CD4-positive, alpha-beta memory T cell (primary cell): Measurements from ENCODE around the gene ZC3H4. TPM values are rescaled to one million over a fixed set of nuclear protein-coding genes. Genes with fewer than 3 reads are reported as not detected.

ENCODE experiments used
- CTCF ChIA-PET: fragments of 350-600 bp; sonication (Branson Sonifier 250); formaldehyde crosslinking; loops from one replicate; lab custom pipeline; 2021; ENCODE audit warnings: inconsistent platforms; ENCODE audit not compliant: partially characterized antibody; lab: Charles Lee
- POLR2A ChIA-PET: fragments of 350-600 bp; sonication (Branson Sonifier 250); formaldehyde crosslinking; loops from one replicate; lab custom pipeline; 2021; ENCODE audit not compliant: partially characterized antibody; lab: Charles Lee
- DNase-seq, 5 donors: peaks; one replicate each; pipeline versions ENCODE4 v3.0.0 to v3.0.0-alpha.2; 2020 to 2022; ENCODE audit warnings: mixed read lengths in 1 of 5
- H3K27ac ChIP-seq: one replicate; pipeline ENCODE4 v1.7.0; 2013; ENCODE audit warnings: low read depth, low read length
- H3K27me3 ChIP-seq: 2 replicates; pipeline ENCODE4 v1.7.0; 2013; ENCODE audit warnings: mild to moderate bottlenecking, low read length, moderate library complexity; ENCODE audit not compliant: insufficient read depth
- H3K36me3 ChIP-seq: 2 replicates; pipeline ENCODE4 v1.7.0; 2013; ENCODE audit warnings: mild to moderate bottlenecking, low read length, moderate library complexity; ENCODE audit not compliant: insufficient read depth
- H3K4me1 ChIP-seq: 2 replicates; pipeline ENCODE4 v1.7.0; 2013; ENCODE audit warnings: mild to moderate bottlenecking, low read length, moderate library complexity; ENCODE audit not compliant: insufficient read depth
- H3K4me3 ChIP-seq, 2 donors: one replicate each; pipeline ENCODE4 v1.7.0; 2013; ENCODE audit warnings: low read length in 2 of 2, mild to moderate bottlenecking in 1 of 2
- H3K9me3 ChIP-seq, 2 donors: one replicate each; pipeline ENCODE4 v1.7.0; 2013; ENCODE audit warnings: low read length in 2 of 2, control low read depth in 1 of 2; ENCODE audit not compliant: control insufficient read depth in 1 of 2
- H3K27ac Mint-ChIP-seq, 7 donors: one replicate each; pipeline ENCODE4 v1.8.0; 2020 to 2021; ENCODE audit warnings: mixed read lengths in 7 of 7, mild to moderate bottlenecking in 6 of 7, inconsistent platforms in 3 of 7, moderate library complexity in 3 of 7
- H3K27me3 Mint-ChIP-seq, 2 donors: one replicate each; pipeline ENCODE4 v1.8.0; 2020 to 2021; ENCODE audit warnings: mixed read lengths in 2 of 2
- H3K36me3 Mint-ChIP-seq, 2 donors: one replicate each; pipeline ENCODE4 v1.8.0; 2020 to 2021; ENCODE audit warnings: mixed read lengths in 2 of 2, inconsistent platforms in 1 of 2, mild to moderate bottlenecking in 1 of 2
- H3K4me1 Mint-ChIP-seq, 4 donors: one replicate each; pipeline ENCODE4 v1.8.0; 2020 to 2021; ENCODE audit warnings: mixed read lengths in 4 of 4, mild to moderate bottlenecking in 1 of 4
- H3K4me3 Mint-ChIP-seq, 8 donors: one replicate each; pipeline ENCODE4 v1.8.0; 2020 to 2021; ENCODE audit warnings: mixed read lengths in 8 of 8, mild to moderate bottlenecking in 7 of 8, moderate library complexity in 6 of 8, inconsistent platforms in 3 of 8
- H3K9me3 Mint-ChIP-seq, 8 donors: one replicate each; pipeline ENCODE4 v1.8.0; 2020 to 2021; ENCODE audit warnings: mixed read lengths in 8 of 8, mild to moderate bottlenecking in 5 of 8, inconsistent platforms in 3 of 8, moderate library complexity in 1 of 8
- intact Hi-C: fragments of 100-400 bp; cut with micrococcal nuclease; formaldehyde crosslinking; loops from one replicate; pipeline ENCODE4 v1.15.1; 2023
- polyA plus RNA-seq, 2 donors: library from polyadenylated mRNA; unstranded; fragments of 300-500 nt; fragmentation: Illumina TruSeq; gene quantifications; one replicate each; pipeline ENCODE4 v1.2.3, GENCODE V29; 2021
- total RNA-seq, 2 experiments: library from RNA; stranded (reverse); gene quantifications; one replicate each; pipeline ENCODE4 v1.2.3, GENCODE V29; 2021

Gene ZC3H4
- total and polyA plus RNA-seq, 4 experiments from 2014 or later: 0.33 to 75.7 (median 39.1) TPM

DNA sequence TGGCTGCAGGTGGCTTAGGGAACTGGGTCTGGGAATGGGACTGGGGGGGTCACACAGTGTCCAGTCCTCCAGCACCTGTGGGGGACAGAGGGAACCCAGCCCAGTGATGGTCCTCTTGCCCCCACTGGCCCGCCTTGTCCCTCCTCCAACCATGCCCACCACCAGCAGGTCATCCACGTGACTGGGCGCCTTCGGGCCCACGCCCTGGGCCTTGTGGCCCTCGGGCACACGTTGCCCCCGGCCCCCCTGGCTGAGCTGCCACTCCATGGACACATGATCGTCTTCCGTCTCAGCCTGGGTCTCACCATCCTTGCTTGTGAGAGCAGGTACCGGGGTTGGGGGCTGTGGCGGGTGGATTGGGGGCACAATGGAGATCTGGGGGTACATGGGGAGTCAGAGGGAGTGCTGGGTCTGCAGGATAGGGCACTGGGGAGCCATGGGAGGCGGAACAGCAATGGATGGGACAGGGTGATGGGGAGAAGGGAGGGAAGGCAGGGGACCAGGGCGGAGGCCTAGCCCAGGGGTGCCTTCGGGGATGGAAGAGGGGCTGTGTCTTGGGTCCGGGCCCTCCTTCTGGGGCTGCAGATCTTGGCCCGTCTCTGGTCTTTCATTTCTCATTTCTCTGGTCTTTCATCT is 74.2 kb downstream of the ZC3H4 start:
- H3K27ac Mint-ChIP-seq: peak overlapping the region in 1 of 7 donors; percentile 14
- ChIA-PET CTCF (no interaction called here), POLR2A (no interaction called here)
- peaks cover 16% of the 10 kb centered on the region for H3K4me1 ChIP-seq
- H3K9me3 Mint-ChIP-seq: no peaks in the 10 kb centered on the region
- intact Hi-C loops: loop anchor here (5.0 kb wide), 1 partner anchor 203 kb away; no protein-coding TSS in a partner anchor
- H3K27me3 Mint-ChIP-seq: peaks cover 0 to 7% of the 10 kb centered on the region in 2 donors
- H3K9me3 ChIP-seq: no peaks in the 10 kb centered on the region
- no peak overlapping the region for H3K27ac ChIP-seq
- peaks cover 10 to 24% (median 16%) of the 10 kb centered on the region in 4 donors for H3K4me1 Mint-ChIP-seq
- H3K4me3 ChIP-seq: no peak overlapping the region
- peak overlapping the region in 1 of 8 donors; percentile 27 for H3K4me3 Mint-ChIP-seq
- DNase-seq: no peak
- H3K27me3 ChIP-seq: no peaks in the 10 kb centered on the region
- peaks cover 0 to 1% of the 10 kb centered on the region in 2 donors for H3K36me3 Mint-ChIP-seq
- no peaks in the 10 kb centered on the region for H3K36me3 ChIP-seq

DNA sequence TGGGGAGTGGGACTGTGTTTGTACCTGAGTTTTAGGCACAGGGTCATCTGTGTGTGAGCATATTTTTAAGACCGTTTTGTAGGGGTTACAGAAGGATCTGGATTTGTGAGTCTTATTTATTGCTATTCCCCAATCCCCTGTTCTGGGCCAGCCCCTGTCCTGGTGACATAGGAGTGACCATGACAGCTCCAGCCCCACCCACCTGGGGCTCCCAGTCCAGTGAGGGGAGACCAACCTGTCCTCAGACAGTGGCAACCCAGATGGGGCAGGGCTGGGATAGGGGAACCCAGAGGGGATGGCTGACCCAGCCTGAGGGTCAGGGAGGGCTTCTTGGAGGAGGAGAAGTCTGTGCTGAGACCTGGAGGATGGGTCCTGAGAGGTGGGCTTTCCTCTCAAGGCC is 75.8 kb downstream of the ZC3H4 start:
- ChIA-PET POLR2A (interaction anchor here (1.1 kb wide), 1 partner anchor 77 kb away, joined by 3 read pairs; no protein-coding TSS in a partner anchor), CTCF (interaction anchor here (0.6 to 2.7 kb wide), 5 partner anchors 24 to 284 kb away, joined by 3 to 12 read pairs (median 3); no protein-coding TSS in a partner anchor)
- DNase-seq: no peak
- no peaks in the 10 kb centered on the region for H3K36me3 ChIP-seq
- no peaks in the 10 kb centered on the region for H3K9me3 ChIP-seq
- H3K9me3 Mint-ChIP-seq: no peaks in the 10 kb centered on the region
- H3K27me3 Mint-ChIP-seq: peaks cover 0 to 7% of the 10 kb centered on the region in 2 donors
- H3K27ac ChIP-seq: no peak overlapping the region
- peaks cover 0 to 1% of the 10 kb centered on the region in 2 donors for H3K36me3 Mint-ChIP-seq
- H3K4me1 ChIP-seq: peaks cover 16% of the 10 kb centered on the region
- intact Hi-C loops: loop anchor here (5.0 kb wide), 1 partner anchor 205 kb away; no protein-coding TSS in a partner anchor
- peak overlapping the region in 3 of 8 donors; percentile 29 to 49 (median 33) for H3K4me3 Mint-ChIP-seq
- peak overlapping the region in 1 of 7 donors; percentile 59 for H3K27ac Mint-ChIP-seq
- no peaks in the 10 kb centered on the region for H3K27me3 ChIP-seq
- H3K4me1 Mint-ChIP-seq: peaks cover 10 to 27% (median 16%) of the 10 kb centered on the region in 4 donors
- H3K4me3 ChIP-seq: no peak overlapping the region

DNA sequence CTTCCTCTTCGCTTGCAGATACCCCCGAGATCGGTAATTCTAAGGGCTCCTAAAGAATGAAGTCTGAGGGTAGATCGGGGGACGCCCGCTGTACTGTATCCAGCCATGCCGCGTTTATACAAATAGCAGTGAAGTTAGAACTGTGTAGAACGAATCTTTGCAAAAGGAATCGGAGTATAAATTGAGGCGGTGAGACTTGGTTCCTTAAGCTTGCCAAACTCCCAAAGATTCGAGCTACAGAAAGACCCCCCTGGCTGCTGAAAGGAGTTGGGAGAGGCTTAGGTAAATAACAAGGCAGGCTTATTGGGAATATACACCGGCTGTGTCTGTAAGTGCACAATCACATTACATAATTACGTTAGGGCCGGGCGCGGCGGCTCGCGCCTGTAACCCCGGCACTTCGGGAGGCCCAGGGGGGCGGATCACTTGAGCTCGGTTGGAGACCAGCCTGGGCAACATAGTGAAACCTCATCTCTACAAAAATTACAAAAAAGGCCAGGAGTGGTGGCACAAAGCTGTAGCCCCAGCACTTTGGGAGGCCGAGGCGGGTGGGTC is 77.4 kb downstream of the ZC3H4 start:
- H3K4me3 Mint-ChIP-seq: peak overlapping the region; percentile 84 to 98 (median 88)
- Histone ChIP-seq H3K4me3 (peak overlapping the region; percentile 36 to 44), H3K4me1 (peaks cover 23% of the 10 kb centered on the region), H3K27ac (no peak overlapping the region), H3K27me3 (no peaks in the 10 kb centered on the region), H3K36me3 (no peaks in the 10 kb centered on the region), H3K9me3 (no peaks in the 10 kb centered on the region)
- peaks cover 3 to 17% of the 10 kb centered on the region in 2 donors for H3K27me3 Mint-ChIP-seq
- DNase-seq: no peak
- H3K36me3 Mint-ChIP-seq: peaks cover 0 to 1% of the 10 kb centered on the region in 2 donors
- peak overlapping the region; percentile 70 to 90 (median 87) for H3K27ac Mint-ChIP-seq
- CTCF ChIA-PET: interaction anchor here (0.6 to 4.8 kb wide), 24 partner anchors 8 to 500 kb away, joined by 3 to 43 read pairs (median 4); partner anchors contain the start of gene ZC3H4
- POLR2A ChIA-PET: interaction anchor here (0.7 to 2.9 kb wide), 5 partner anchors 11 to 186 kb away, joined by 3 to 13 read pairs (median 5); partner anchors contain the start of genes AP2S1 and ZC3H4
- peaks cover 11 to 32% (median 21%) of the 10 kb centered on the region in 4 donors for H3K4me1 Mint-ChIP-seq
- intact Hi-C loops: loop anchor here (5.0 kb wide), 1 partner anchor 206 kb away; no protein-coding TSS in a partner anchor
- H3K9me3 Mint-ChIP-seq: no peaks in the 10 kb centered on the region

DNA sequence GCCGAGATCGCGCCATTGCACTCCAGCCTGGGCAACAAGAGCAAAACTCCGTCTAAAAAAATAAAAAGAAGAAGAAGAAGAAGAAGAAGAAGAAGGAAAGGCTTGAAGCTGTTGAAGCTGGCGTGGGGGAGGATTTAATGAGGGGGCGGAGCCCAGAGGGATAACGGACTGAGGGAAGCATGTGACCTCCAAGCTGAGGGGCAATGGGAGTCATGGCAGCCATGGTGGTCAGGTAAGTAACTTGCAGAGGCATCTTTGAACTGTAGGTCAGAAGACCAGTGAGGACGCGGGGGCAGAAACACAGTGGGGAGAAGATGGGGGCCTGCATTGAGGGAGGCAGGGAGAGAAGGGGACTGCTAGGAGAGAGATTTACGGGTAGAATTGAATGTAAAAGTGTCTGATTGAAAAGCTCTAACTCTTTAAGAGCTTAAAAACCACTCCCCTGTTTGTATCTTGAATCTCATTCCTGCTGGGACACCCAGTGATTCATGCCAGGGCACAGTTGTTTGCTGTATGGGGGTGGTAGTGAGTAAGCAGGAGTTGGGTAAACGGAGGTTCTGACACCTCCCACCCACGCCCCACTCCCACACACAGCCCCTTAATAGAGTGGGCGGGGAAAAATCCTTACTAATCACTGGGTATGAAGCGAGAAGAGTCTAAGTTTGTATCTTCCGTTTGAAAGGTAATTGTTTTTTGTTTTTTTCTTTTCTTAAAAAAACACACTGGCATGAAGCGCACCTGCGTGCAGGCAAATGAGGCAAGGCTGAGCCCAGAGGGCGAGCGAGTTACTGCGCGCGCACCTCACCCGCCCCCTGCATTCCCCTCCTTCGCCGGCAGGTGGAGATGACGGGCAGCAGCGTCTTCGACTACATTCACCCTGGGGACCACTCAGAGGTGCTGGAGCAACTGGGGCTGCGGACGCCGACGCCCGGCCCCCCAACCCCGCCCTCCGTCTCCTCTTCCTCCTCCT is 78.2 kb downstream of the ZC3H4 start:
- ChIA-PET POLR2A (interaction anchor here (0.7 to 2.9 kb wide), 7 partner anchors 12 to 96 kb away, joined by 3 to 13 read pairs (median 5); partner anchors contain the start of gene ZC3H4), CTCF (interaction anchor here (0.8 to 4.8 kb wide), 21 partner anchors 10 to 277 kb away, joined by 3 to 43 read pairs (median 4); partner anchors contain the start of gene ZC3H4)
- no peak overlapping the region for H3K27ac ChIP-seq
- DNase-seq: peak; percentile 93 to 98 (median 94)
- intact Hi-C loops: loop anchor here (1.0 to 5.0 kb wide), 4 partner anchors 13 to 207 kb away; partner anchors contain the start of gene TMEM160
- peaks cover 23% of the 10 kb centered on the region for H3K4me1 ChIP-seq
- Mint-ChIP-seq H3K4me1 (peaks cover 11 to 32% (median 21%) of the 10 kb centered on the region in 4 donors), H3K36me3 (peaks cover 0 to 1% of the 10 kb centered on the region in 2 donors), H3K9me3 (peaks cover 0 to 1% (median 0%) of the 10 kb centered on the region in 8 donors), H3K27ac (peak overlapping the region; percentile 73 to 90 (median 87)), H3K4me3 (peak overlapping the region; percentile 84 to 98 (median 88)), H3K27me3 (peaks cover 5 to 19% of the 10 kb centered on the region in 2 donors)
- H3K4me3 ChIP-seq: peak overlapping the region; percentile 36 to 44
- H3K9me3 ChIP-seq: no peaks in the 10 kb centered on the region
- no peaks in the 10 kb centered on the region for H3K36me3 ChIP-seq
- H3K27me3 ChIP-seq: no peaks in the 10 kb centered on the region

- peak; percentile 55 to 66 (median 64) for DNase-seq
- peaks cover 22 to 33% of the 10 kb centered on the region in 2 donors for H3K27me3 Mint-ChIP-seq
- H3K36me3 ChIP-seq: no peaks in the 10 kb centered on the region
- H3K27me3 ChIP-seq: peaks cover 13% of the 10 kb centered on the region
- CTCF ChIA-PET: interaction anchor here (2.3 to 4.8 kb wide), 2 partner anchors 19 kb away, joined by 17 to 43 read pairs; no protein-coding TSS in a partner anchor
- H3K4me1 Mint-ChIP-seq: peaks cover 9 to 32% (median 18%) of the 10 kb centered on the region in 4 donors
- no peak overlapping the region for H3K27ac ChIP-seq
- peaks cover 23% of the 10 kb centered on the region for H3K4me1 ChIP-seq
- H3K4me3 ChIP-seq: no peak overlapping the region
- peak overlapping the region in 1 of 8 donors; percentile 3 for H3K4me3 Mint-ChIP-seq
- H3K9me3 Mint-ChIP-seq: peaks cover 0 to 1% (median 0%) of the 10 kb centered on the region in 8 donors
- no peaks in the 10 kb centered on the region for H3K9me3 ChIP-seq
- intact Hi-C loops: loop anchor here (1.0 kb wide), 1 partner anchor 19 kb away; no protein-coding TSS in a partner anchor
- POLR2A ChIA-PET: no interaction called here
- H3K27ac Mint-ChIP-seq: no peak overlapping the region
- peaks cover 0 to 1% of the 10 kb centered on the region in 2 donors for H3K36me3 Mint-ChIP-seq
Observed at GRCh38 chr19:47032171-47032811, 81.3 kb downstream of the ZC3H4 start.

DNA sequence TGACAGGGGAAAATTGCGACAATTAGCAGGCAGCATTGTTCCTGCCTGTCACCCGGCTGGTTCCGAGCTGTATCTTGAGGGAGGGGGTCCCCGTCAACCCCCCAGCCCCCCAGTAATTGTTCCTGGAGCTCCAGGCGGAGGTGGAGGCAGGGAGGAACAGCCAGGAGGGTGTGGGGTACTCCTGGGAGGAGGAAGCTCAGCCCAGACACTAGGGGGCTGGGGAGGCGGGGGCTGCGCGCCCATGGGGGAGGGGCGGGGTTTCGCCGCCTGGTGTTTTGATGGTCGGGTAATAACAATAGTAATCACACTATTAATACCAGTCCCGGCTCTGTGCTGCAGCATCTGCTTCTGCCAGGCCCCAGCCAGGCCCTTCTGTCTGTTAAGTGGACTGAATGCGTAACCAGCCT is 85.4 kb downstream of the ZC3H4 start:
- H3K4me1 ChIP-seq: peaks cover 11% of the 10 kb centered on the region
- H3K9me3 Mint-ChIP-seq: peaks cover 0 to 2% (median 0%) of the 10 kb centered on the region in 8 donors
- no peak overlapping the region for H3K27ac Mint-ChIP-seq
- no peak overlapping the region for H3K4me3 ChIP-seq
- H3K36me3 Mint-ChIP-seq: no peaks in the 10 kb centered on the region
- H3K4me1 Mint-ChIP-seq: peaks cover 2 to 12% (median 6%) of the 10 kb centered on the region in 4 donors
- peaks cover 41 to 46% of the 10 kb centered on the region in 2 donors for H3K27me3 Mint-ChIP-seq
- ChIA-PET POLR2A (interaction anchor here (1.1 kb wide), 1 partner anchor 15 kb away, joined by 3 read pairs; no protein-coding TSS in a partner anchor), CTCF (interaction anchor here (1.9 kb wide), 1 partner anchor 15 kb away, joined by 17 read pairs; no protein-coding TSS in a partner anchor)
- H3K36me3 ChIP-seq: no peaks in the 10 kb centered on the region
- H3K27ac ChIP-seq: no peak overlapping the region
- H3K27me3 ChIP-seq: peaks cover 20% of the 10 kb centered on the region
- intact Hi-C loops: no loop called here
- DNase-seq: no peak
- no peak overlapping the region for H3K4me3 Mint-ChIP-seq
- H3K9me3 ChIP-seq: no peaks in the 10 kb centered on the region
